ENCODE results near the gene TMEM231.

TMEM231 gene

DNA sequence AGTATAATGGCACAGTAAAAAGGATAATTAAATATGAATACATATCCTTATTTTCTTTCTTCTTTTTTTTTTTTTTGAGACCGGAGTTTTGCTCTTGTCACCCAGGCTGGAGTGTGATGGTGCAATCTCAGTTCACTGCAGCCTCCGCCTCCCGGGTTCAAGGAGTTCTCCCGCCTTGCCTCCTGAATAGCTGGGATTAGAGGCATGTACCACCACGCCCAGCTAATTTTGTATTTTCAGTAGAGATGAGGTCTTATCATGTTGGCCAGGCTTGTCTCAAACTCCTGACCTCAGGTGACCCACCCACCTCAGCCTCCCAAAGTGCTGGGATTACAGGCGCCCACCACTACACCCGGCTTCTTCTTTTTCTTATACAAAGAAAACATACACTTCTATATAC is 22.2 kb upstream of the TMEM231 start:
- Histone ChIP-seq H3K9me3 (ENCODE audit: low read length) (no peaks in the 10 kb centered on the region), H3K27ac (ENCODE audit: low read depth, low read length, poor library complexity, severe bottlenecking) (no peak overlapping the region), H3K4me3 (ENCODE audit: low read depth, low read length, poor library complexity, severe bottlenecking) (no peak overlapping the region), H3K9me2 (ENCODE audit: low read depth, low read length) (no peaks in the 10 kb centered on the region), H3K4me1 (ENCODE audit: insufficient read depth, low read length, severe bottlenecking) (peaks cover 2% of the 10 kb centered on the region), H3K36me3 (ENCODE audit: insufficient read depth, low read length) (peaks cover 67% of the 10 kb centered on the region), H2AFZ (ENCODE audit: low read length) (no peak overlapping the region), H4K20me1 (ENCODE audit: insufficient read depth, low read length) (no peaks in the 10 kb centered on the region), H3F3A (ENCODE audit: insufficient read depth, low read length) (no peaks in the 10 kb centered on the region), H3K79me2 (ENCODE audit: insufficient read depth, low read length) (no peaks in the 10 kb centered on the region), H3K9ac (ENCODE audit: low read length) (no peak overlapping the region), H3K4me2 (ENCODE audit: low read length) (no peak overlapping the region), H3K27me3 (ENCODE audit: insufficient read depth, low read length) (no peaks in the 10 kb centered on the region)
- TF ChIP-seq, protein P1, sequence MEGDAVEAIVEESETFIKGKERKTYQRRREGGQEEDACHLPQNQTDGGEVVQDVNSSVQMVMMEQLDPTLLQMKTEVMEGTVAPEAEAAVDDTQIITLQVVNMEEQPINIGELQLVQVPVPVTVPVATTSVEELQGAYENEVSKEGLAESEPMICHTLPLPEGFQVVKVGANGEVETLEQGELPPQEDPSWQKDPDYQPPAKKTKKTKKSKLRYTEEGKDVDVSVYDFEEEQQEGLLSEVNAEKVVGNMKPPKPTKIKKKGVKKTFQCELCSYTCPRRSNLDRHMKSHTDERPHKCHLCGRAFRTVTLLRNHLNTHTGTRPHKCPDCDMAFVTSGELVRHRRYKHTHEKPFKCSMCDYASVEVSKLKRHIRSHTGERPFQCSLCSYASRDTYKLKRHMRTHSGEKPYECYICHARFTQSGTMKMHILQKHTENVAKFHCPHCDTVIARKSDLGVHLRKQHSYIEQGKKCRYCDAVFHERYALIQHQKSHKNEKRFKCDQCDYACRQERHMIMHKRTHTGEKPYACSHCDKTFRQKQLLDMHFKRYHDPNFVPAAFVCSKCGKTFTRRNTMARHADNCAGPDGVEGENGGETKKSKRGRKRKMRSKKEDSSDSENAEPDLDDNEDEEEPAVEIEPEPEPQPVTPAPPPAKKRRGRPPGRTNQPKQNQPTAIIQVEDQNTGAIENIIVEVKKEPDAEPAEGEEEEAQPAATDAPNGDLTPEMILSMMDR (IDR thresholded peaks at IDR 0.05; ENCODE audit: low read length), result no peak
- TF ChIP-seq EZH2 (IDR thresholded peaks at IDR 0.05; ENCODE audit: borderline replicate concordance, low read length), result no peak

DNA sequence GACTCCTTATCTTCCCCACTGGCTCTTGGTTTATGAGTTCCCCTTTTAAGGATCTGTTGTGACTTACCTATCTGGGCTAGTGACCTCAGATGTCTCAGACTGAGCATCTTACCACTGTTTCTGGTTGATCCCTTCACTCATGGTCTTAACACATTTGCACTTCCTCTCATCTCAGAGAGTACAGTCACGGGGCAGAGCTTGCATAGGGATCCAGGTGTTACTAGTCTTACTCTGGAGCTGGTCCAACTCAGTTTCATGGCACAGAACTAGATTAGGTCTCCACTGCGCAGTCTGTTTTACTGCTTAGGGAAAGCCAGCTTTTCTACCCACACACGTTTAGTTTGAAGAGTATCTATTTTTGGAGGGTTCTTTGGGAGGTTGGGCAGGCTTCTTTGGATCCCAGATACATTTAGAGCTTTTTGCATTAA is 20.3 kb upstream of the TMEM231 start:
- no peaks in the 10 kb centered on the region for H3K27me3 ChIP-seq (ENCODE audit: insufficient read depth, low read length)
- H3K4me2 ChIP-seq (ENCODE audit: low read length), result no peak overlapping the region
- no peaks in the 10 kb centered on the region for H3K9me3 ChIP-seq (ENCODE audit: low read length)
- TF ChIP-seq EZH2 (IDR thresholded peaks at IDR 0.05; ENCODE audit: borderline replicate concordance, low read length), result no peak
- TF ChIP-seq, protein P1 (IDR thresholded peaks at IDR 0.05; ENCODE audit: low read length), result no peak
- H4K20me1 ChIP-seq (ENCODE audit: insufficient read depth, low read length), result no peaks in the 10 kb centered on the region
- H3K4me3 ChIP-seq (ENCODE audit: low read depth, low read length, poor library complexity, severe bottlenecking), result no peak overlapping the region
- no peak overlapping the region for H3K27ac ChIP-seq (ENCODE audit: low read depth, low read length, poor library complexity, severe bottlenecking)
- no peak overlapping the region for H2AFZ ChIP-seq (ENCODE audit: low read length)
- H3K79me2 ChIP-seq (ENCODE audit: insufficient read depth, low read length), result no peaks in the 10 kb centered on the region
- H3K9ac ChIP-seq (ENCODE audit: low read length), result no peak overlapping the region
- no peaks in the 10 kb centered on the region for H3K9me2 ChIP-seq (ENCODE audit: low read depth, low read length)
- no peaks in the 10 kb centered on the region for H3F3A ChIP-seq (ENCODE audit: insufficient read depth, low read length)
- H3K4me1 ChIP-seq (ENCODE audit: insufficient read depth, low read length, severe bottlenecking), result peaks cover 11% of the 10 kb centered on the region
- H3K36me3 ChIP-seq (ENCODE audit: insufficient read depth, low read length), result peaks cover 86% of the 10 kb centered on the region

DNA sequence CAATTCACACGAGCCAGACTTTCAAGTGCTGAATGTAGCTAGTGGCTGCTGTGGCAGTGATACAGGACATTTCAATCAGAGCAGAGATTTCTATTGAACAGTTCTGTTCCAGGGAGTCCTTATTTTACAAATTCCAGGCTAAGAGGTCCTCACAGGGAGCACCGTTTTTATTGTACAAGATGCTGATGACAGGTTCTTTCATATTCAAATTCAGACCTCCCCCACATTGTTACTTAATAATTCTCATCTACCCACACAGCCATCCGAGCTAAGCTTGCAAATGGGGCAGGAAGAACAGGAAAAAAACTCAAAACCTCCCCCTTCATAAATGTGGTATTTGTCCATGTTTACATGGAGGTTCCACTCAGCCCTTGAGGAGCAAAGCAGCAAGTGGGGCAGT is 19.9 kb upstream of the TMEM231 start:
- Histone ChIP-seq H3K9me3 (ENCODE audit: low read length) (no peaks in the 10 kb centered on the region), H3K27ac (ENCODE audit: low read depth, low read length, poor library complexity, severe bottlenecking) (no peak overlapping the region), H3K4me1 (ENCODE audit: insufficient read depth, low read length, severe bottlenecking) (peaks cover 14% of the 10 kb centered on the region), H3K9ac (ENCODE audit: low read length) (no peak overlapping the region), H3F3A (ENCODE audit: insufficient read depth, low read length) (no peaks in the 10 kb centered on the region), H3K79me2 (ENCODE audit: insufficient read depth, low read length) (no peaks in the 10 kb centered on the region), H4K20me1 (ENCODE audit: insufficient read depth, low read length) (no peaks in the 10 kb centered on the region), H2AFZ (ENCODE audit: low read length) (no peak overlapping the region), H3K4me2 (ENCODE audit: low read length) (no peak overlapping the region), H3K4me3 (ENCODE audit: low read depth, low read length, poor library complexity, severe bottlenecking) (no peak overlapping the region), H3K27me3 (ENCODE audit: insufficient read depth, low read length) (no peaks in the 10 kb centered on the region), H3K36me3 (ENCODE audit: insufficient read depth, low read length) (peaks cover 90% of the 10 kb centered on the region), H3K9me2 (ENCODE audit: low read depth, low read length) (no peaks in the 10 kb centered on the region)
- TF ChIP-seq EZH2 (IDR thresholded peaks at IDR 0.05; ENCODE audit: borderline replicate concordance, low read length), result no peak
- TF ChIP-seq, protein P1 (IDR thresholded peaks at IDR 0.05; ENCODE audit: low read length), result no peak
